Measurements from ENCODE around the gene CNIH2. TPM values are rescaled to one million over a fixed set of nuclear protein-coding genes. Genes with fewer than 3 reads are reported as not detected.

The CNIH2 gene
- total and polyA plus RNA-seq, 2 of the 13 experiments (the other 11 are each of a cell fraction or from before 2014, with no cell fraction given), result 0.60 to 0.69 TPM

DNA sequence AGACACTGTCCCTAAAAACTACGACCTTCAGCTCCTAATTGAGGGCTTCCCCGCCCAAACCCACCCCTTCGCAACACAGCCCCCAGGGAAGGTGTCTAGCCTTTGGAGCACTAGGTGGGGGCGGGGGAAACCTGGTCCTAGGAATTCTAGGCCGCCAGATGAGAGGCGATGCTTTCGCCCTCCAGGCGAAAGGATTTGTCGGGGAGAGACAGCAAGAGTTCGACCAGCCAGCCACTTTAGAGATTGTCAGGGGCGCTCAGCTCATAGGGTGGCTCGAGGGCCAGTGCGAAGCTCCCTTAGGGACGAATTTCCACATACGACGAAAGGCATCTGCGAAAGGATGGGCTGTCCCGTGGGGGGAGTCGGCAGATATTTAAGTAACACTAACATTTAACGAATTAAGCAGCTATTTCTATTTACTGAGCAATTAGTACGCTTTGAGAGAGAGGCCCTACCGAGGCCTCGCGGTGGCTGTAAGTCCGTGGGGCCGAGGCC is 33.5 kb downstream of the CNIH2 start (continued):
- TF ChIP-seq MYNN (CRISPR knock-in tag; IDR thresholded peaks at IDR 0.05; ENCODE audit: low read depth) (no peak), RFXAP (CRISPR knock-in tag; IDR thresholded peaks at IDR 0.05; ENCODE audit: borderline replicate concordance) (no peak), ZNF678 (CRISPR knock-in tag; IDR thresholded peaks at IDR 0.05) (no peak), THAP11 (CRISPR knock-in tag; IDR thresholded peaks at IDR 0.05) (no peak), SSRP1 (CRISPR knock-in tag; IDR thresholded peaks at IDR 0.05) (no peak), FOXK1 (CRISPR knock-in tag; IDR thresholded peaks at IDR 0.05; ENCODE audit: borderline replicate concordance, low read depth) (0 out of 2 replicates have a peak, but pooled peaks have one; percentile 6), PHF8 (CRISPR knock-in tag; IDR thresholded peaks at IDR 0.05) (no peak), HDAC6 (IDR thresholded peaks at IDR 0.05; ENCODE audit: low read depth, low read length) (no peak), KAT8 (CRISPR knock-in tag; IDR thresholded peaks at IDR 0.05) (no peak), PRPF4 (IDR thresholded peaks at IDR 0.05; ENCODE audit: low read depth, low read length, poor library complexity, severe bottlenecking) (no peak), IRX3 (CRISPR knock-in tag; IDR thresholded peaks at IDR 0.05; ENCODE audit: borderline replicate concordance, low read depth) (no peak), ZNF496 (CRISPR knock-in tag; IDR thresholded peaks at IDR 0.05; ENCODE audit: insufficient replicate concordance) (no peak), RFX1 (IDR thresholded peaks at IDR 0.05) (no peak), KDM4B (CRISPR knock-in tag; IDR thresholded peaks at IDR 0.05) (no peak), SKI (IDR thresholded peaks at IDR 0.05; ENCODE audit: partially characterized antibody) (no peak), PAX8 (CRISPR knock-in tag; IDR thresholded peaks at IDR 0.05; ENCODE audit: borderline replicate concordance) (0 out of 2 replicates have a peak, but pooled peaks have one; percentile 13), ZNF354B (CRISPR knock-in tag; IDR thresholded peaks at IDR 0.05) (no peak), KLF9 (CRISPR knock-in tag; IDR thresholded peaks at IDR 0.05; ENCODE audit: low read depth) (no peak)
- TF ChIP-seq, protein P1, sequence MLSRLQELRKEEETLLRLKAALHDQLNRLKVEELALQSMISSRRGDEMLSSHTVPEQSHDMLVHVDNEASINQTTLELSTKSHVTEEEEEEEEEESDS (CRISPR knock-in tag; IDR thresholded peaks at IDR 0.05; ENCODE audit: borderline replicate concordance), result 0 out of 2 replicates have a peak, but pooled peaks have one; percentile 60
- TF ChIP-seq, protein P2, sequence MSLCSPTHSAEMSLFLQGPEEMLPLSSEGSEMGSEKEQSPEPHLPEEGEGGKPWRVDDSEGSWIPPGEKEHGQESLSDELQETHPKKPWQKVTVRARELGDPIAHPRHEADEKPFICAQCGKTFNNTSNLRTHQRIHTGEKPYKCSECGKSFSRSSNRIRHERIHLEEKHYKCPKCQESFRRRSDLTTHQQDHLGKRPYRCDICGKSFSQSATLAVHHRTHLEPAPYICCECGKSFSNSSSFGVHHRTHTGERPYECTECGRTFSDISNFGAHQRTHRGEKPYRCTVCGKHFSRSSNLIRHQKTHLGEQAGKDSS (CRISPR knock-in tag; IDR thresholded peaks at IDR 0.05; ENCODE audit: borderline replicate concordance, low read depth), result no peak
- TF ChIP-seq, protein P3, sequence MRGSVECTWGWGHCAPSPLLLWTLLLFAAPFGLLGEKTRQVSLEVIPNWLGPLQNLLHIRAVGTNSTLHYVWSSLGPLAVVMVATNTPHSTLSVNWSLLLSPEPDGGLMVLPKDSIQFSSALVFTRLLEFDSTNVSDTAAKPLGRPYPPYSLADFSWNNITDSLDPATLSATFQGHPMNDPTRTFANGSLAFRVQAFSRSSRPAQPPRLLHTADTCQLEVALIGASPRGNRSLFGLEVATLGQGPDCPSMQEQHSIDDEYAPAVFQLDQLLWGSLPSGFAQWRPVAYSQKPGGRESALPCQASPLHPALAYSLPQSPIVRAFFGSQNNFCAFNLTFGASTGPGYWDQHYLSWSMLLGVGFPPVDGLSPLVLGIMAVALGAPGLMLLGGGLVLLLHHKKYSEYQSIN (CRISPR knock-in tag; IDR thresholded peaks at IDR 0.05; ENCODE audit: borderline replicate concordance), result no peak
- TF ChIP-seq, protein P4, sequence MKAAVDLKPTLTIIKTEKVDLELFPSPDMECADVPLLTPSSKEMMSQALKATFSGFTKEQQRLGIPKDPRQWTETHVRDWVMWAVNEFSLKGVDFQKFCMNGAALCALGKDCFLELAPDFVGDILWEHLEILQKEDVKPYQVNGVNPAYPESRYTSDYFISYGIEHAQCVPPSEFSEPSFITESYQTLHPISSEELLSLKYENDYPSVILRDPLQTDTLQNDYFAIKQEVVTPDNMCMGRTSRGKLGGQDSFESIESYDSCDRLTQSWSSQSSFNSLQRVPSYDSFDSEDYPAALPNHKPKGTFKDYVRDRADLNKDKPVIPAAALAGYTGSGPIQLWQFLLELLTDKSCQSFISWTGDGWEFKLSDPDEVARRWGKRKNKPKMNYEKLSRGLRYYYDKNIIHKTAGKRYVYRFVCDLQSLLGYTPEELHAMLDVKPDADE (CRISPR knock-in tag; IDR thresholded peaks at IDR 0.05), result no peak
- TF ChIP-seq, protein P5, sequence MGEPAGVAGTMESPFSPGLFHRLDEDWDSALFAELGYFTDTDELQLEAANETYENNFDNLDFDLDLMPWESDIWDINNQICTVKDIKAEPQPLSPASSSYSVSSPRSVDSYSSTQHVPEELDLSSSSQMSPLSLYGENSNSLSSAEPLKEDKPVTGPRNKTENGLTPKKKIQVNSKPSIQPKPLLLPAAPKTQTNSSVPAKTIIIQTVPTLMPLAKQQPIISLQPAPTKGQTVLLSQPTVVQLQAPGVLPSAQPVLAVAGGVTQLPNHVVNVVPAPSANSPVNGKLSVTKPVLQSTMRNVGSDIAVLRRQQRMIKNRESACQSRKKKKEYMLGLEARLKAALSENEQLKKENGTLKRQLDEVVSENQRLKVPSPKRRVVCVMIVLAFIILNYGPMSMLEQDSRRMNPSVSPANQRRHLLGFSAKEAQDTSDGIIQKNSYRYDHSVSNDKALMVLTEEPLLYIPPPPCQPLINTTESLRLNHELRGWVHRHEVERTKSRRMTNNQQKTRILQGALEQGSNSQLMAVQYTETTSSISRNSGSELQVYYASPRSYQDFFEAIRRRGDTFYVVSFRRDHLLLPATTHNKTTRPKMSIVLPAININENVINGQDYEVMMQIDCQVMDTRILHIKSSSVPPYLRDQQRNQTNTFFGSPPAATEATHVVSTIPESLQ (CRISPR knock-in tag; conservative IDR thresholded peaks at IDR 0.05), result no peak
- TF ChIP-seq, protein P6, sequence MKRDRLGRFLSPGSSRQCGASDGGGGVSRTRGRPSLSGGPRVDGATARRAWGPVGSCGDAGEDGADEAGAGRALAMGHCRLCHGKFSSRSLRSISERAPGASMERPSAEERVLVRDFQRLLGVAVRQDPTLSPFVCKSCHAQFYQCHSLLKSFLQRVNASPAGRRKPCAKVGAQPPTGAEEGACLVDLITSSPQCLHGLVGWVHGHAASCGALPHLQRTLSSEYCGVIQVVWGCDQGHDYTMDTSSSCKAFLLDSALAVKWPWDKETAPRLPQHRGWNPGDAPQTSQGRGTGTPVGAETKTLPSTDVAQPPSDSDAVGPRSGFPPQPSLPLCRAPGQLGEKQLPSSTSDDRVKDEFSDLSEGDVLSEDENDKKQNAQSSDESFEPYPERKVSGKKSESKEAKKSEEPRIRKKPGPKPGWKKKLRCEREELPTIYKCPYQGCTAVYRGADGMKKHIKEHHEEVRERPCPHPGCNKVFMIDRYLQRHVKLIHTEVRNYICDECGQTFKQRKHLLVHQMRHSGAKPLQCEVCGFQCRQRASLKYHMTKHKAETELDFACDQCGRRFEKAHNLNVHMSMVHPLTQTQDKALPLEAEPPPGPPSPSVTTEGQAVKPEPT (CRISPR knock-in tag; IDR thresholded peaks at IDR 0.05; ENCODE audit: low read depth), result no peak

Measured in HepG2 (cell line).